Ovary (tissue), 3 donors: Measurements from ENCODE around the gene USP10.

ENCODE experiments used
- CTCF ChIP-seq, 3 donors: fragments of 450-650 bp in 2 of 3; fragments of 200-600 bp in 1 of 3; IDR thresholded peaks; one replicate each; pipeline versions ENCODE4 v1.5.1 to v1.8.0; 2016 to 2022; ENCODE audit warnings: antibody characterized with exemption in 3 of 3, mild to moderate bottlenecking in 1 of 3
- POLR2A ChIP-seq: fragments of 450-650 bp; IDR thresholded peaks from one replicate; pipeline ENCODE4 v1.6.1; 2017; ENCODE audit warnings: antibody characterized with exemption, mild to moderate bottlenecking, moderate library complexity
- donor health status: DM: no; HTN: no; CAD: no.

GRCh38 chr16:84768808-84769197 lies 69.0 kb downstream of the USP10 start:
- no peak for TF ChIP-seq POLR2A
- no peak for TF ChIP-seq CTCF (IDR thresholded peaks at IDR 0.05)
